CD8-positive, alpha-beta memory T cell (primary cell): ENCODE data around the gene EFNA2. TPM values are rescaled to one million over a fixed set of nuclear protein-coding genes. Genes with fewer than 3 reads are reported as not detected.
A peak's percentile ranks its signal among the peaks of the same experiment; 100 is the strongest.

Experiments used
- CTCF ChIA-PET: fragments of 350-600 bp; sonication (Branson Sonifier 250); formaldehyde crosslinking; loops from one replicate; lab custom pipeline; 2021; ENCODE audit warnings: antibody characterized with exemption; lab: Charles Lee
- POLR2A ChIA-PET: fragments of 350-600 bp; sonication (Branson Sonifier 250); formaldehyde crosslinking; loops from one replicate; lab custom pipeline; 2021; ENCODE audit warnings: antibody characterized with exemption; lab: Charles Lee
- DNase-seq, 5 donors: peaks; one replicate each; pipeline versions ENCODE4 v3.0.0 to v3.0.0-alpha.2; 2020 to 2022; ENCODE audit warnings: mixed read lengths in 1 of 5
- H3K27ac ChIP-seq: one replicate; pipeline ENCODE4 v1.7.0; 2013; ENCODE audit warnings: low read depth, mild to moderate bottlenecking, low read length, moderate library complexity
- H3K27me3 ChIP-seq: 2 replicates; pipeline ENCODE4 v1.7.0; 2013; ENCODE audit warnings: low read length, mild to moderate bottlenecking; ENCODE audit not compliant: insufficient read depth, poor library complexity, severe bottlenecking
- H3K36me3 ChIP-seq: 2 replicates; pipeline ENCODE4 v1.7.0; 2013; ENCODE audit warnings: mild to moderate bottlenecking, low read length, moderate library complexity; ENCODE audit not compliant: insufficient read depth
- H3K4me1 ChIP-seq: 2 replicates; pipeline ENCODE4 v1.7.0; 2013; ENCODE audit warnings: mild to moderate bottlenecking, low read length, moderate library complexity; ENCODE audit not compliant: insufficient read depth
- H3K4me3 ChIP-seq: 2 replicates; pipeline ENCODE4 v1.7.0; 2013; ENCODE audit warnings: mild to moderate bottlenecking, low read length
- H3K9me3 ChIP-seq: 2 replicates; pipeline ENCODE4 v1.7.0; 2013; ENCODE audit warnings: mild to moderate bottlenecking, low read length
- H3K27ac Mint-ChIP-seq, 8 donors: one replicate each; pipeline ENCODE4 v1.8.0; 2020 to 2021; ENCODE audit warnings: mixed read lengths in 8 of 8, mild to moderate bottlenecking in 6 of 8, inconsistent platforms in 3 of 8, moderate library complexity in 3 of 8
- H3K27me3 Mint-ChIP-seq, 2 donors: one replicate each; pipeline ENCODE4 v1.8.0; 2020 to 2021; ENCODE audit warnings: mixed read lengths in 2 of 2, mild to moderate bottlenecking in 1 of 2, moderate library complexity in 1 of 2
- H3K36me3 Mint-ChIP-seq, 3 donors: one replicate each; pipeline ENCODE4 v1.8.0; 2020 to 2021; ENCODE audit warnings: mixed read lengths in 3 of 3, inconsistent platforms in 1 of 3, mild to moderate bottlenecking in 1 of 3
- H3K4me1 Mint-ChIP-seq, 3 donors: one replicate each; pipeline ENCODE4 v1.8.0; 2020 to 2021; ENCODE audit warnings: mixed read lengths in 3 of 3, inconsistent platforms in 1 of 3, mild to moderate bottlenecking in 1 of 3
- H3K4me3 Mint-ChIP-seq, 7 donors: one replicate each; pipeline ENCODE4 v1.8.0; 2020 to 2021; ENCODE audit warnings: mixed read lengths in 7 of 7, mild to moderate bottlenecking in 6 of 7, moderate library complexity in 4 of 7, inconsistent platforms in 2 of 7
- H3K9me3 Mint-ChIP-seq, 5 donors: one replicate each; pipeline ENCODE4 v1.8.0; 2020 to 2022; ENCODE audit warnings: mixed read lengths in 5 of 5, mild to moderate bottlenecking in 3 of 5, moderate library complexity in 2 of 5, inconsistent platforms in 1 of 5
- polyA plus RNA-seq: library from polyadenylated mRNA; unstranded; fragments of 300-500 nt; fragmentation: Illumina TruSeq; gene quantifications from one replicate; pipeline ENCODE4 v1.2.3, GENCODE V29; 2021
- total RNA-seq, 2 experiments: library from RNA; stranded (reverse); gene quantifications; one replicate each; pipeline ENCODE4 v1.2.3, GENCODE V29; 2021

EFNA2 gene
- total and polyA plus RNA-seq, 3 experiments from 2014 or later: not detected

GRCh38 chr19:1340681-1341469, 55.2 kb downstream of the EFNA2 start:
- POLR2A ChIA-PET: interaction anchor here (0.6 kb wide), 1 partner anchor 21 kb away, joined by 5 read pairs; no protein-coding TSS in a partner anchor

GRCh38 chr19:1343041-1343440, 57.4 kb downstream of the EFNA2 start:
- H3K9me3 Mint-ChIP-seq: no peaks in the 10 kb centered on the region
- Histone ChIP-seq H3K27ac (no peak overlapping the region), H3K4me1 (no peaks in the 10 kb centered on the region), H3K36me3 (no peaks in the 10 kb centered on the region), H3K4me3 (no peak overlapping the region), H3K9me3 (no peaks in the 10 kb centered on the region), H3K27me3 (no peaks in the 10 kb centered on the region)
- no peak for DNase-seq
- H3K4me1 Mint-ChIP-seq: peaks cover 3 to 5% (median 5%) of the 10 kb centered on the region in 3 donors
- CTCF ChIA-PET: no interaction called here
- H3K27me3 Mint-ChIP-seq: peaks cover 2 to 5% of the 10 kb centered on the region in 2 donors
- H3K36me3 Mint-ChIP-seq: no peaks in the 10 kb centered on the region
- H3K27ac Mint-ChIP-seq: no peak overlapping the region
- no peak overlapping the region for H3K4me3 Mint-ChIP-seq
- POLR2A ChIA-PET: interaction anchor here (0.6 kb wide), 1 partner anchor 45 kb away, joined by 5 read pairs; no protein-coding TSS in a partner anchor

More at GRCh38 chr19:1340681-1341469, 55.2 kb downstream of the EFNA2 start:
- no peak overlapping the region for H3K4me3 Mint-ChIP-seq
- no peak overlapping the region for H3K27ac Mint-ChIP-seq
- Histone ChIP-seq H3K4me3 (no peak overlapping the region), H3K4me1 (no peaks in the 10 kb centered on the region), H3K27ac (no peak overlapping the region), H3K9me3 (no peaks in the 10 kb centered on the region), H3K27me3 (no peaks in the 10 kb centered on the region), H3K36me3 (no peaks in the 10 kb centered on the region)
- DNase-seq: no peak
- peaks cover 3 to 5% (median 5%) of the 10 kb centered on the region in 3 donors for H3K4me1 Mint-ChIP-seq
- H3K27me3 Mint-ChIP-seq: peaks cover 2 to 9% of the 10 kb centered on the region in 2 donors
- no peaks in the 10 kb centered on the region for H3K9me3 Mint-ChIP-seq
- CTCF ChIA-PET: no interaction called here
- no peaks in the 10 kb centered on the region for H3K36me3 Mint-ChIP-seq

GRCh38 chr19:1349211-1349610, 63.5 kb downstream of the EFNA2 start:
- H3K4me3 Mint-ChIP-seq: no peak overlapping the region
- H3K36me3 Mint-ChIP-seq: no peaks in the 10 kb centered on the region
- DNase-seq: no peak
- no peaks in the 10 kb centered on the region for H3K27me3 ChIP-seq
- no peaks in the 10 kb centered on the region for H3K36me3 ChIP-seq
- H3K4me3 ChIP-seq: no peak overlapping the region
- peaks cover 0 to 3% of the 10 kb centered on the region in 2 donors for H3K27me3 Mint-ChIP-seq
- CTCF ChIA-PET: interaction anchor here (1.4 kb wide), 1 partner anchor 22 kb away, joined by 5 read pairs; no protein-coding TSS in a partner anchor
- H3K4me1 Mint-ChIP-seq: peaks cover 3 to 5% (median 5%) of the 10 kb centered on the region in 3 donors
- H3K27ac Mint-ChIP-seq: no peak overlapping the region
- no peaks in the 10 kb centered on the region for H3K9me3 Mint-ChIP-seq
- POLR2A ChIA-PET: no interaction called here
- no peaks in the 10 kb centered on the region for H3K4me1 ChIP-seq
- H3K27ac ChIP-seq: no peak overlapping the region
- H3K9me3 ChIP-seq: no peaks in the 10 kb centered on the region

GRCh38 chr19:1350867-1351266, 65.2 kb downstream of the EFNA2 start:
- H3K27me3 Mint-ChIP-seq: peaks cover 0 to 3% of the 10 kb centered on the region in 2 donors
- ChIA-PET POLR2A (interaction anchor here (0.7 kb wide), 1 partner anchor 75 kb away, joined by 5 read pairs; no protein-coding TSS in a partner anchor), CTCF (no interaction called here)
- H3K27ac Mint-ChIP-seq: peak overlapping the region in 1 of 8 donors; percentile 33
- Histone ChIP-seq H3K4me1 (peaks cover 7% of the 10 kb centered on the region), H3K27me3 (no peaks in the 10 kb centered on the region), H3K36me3 (no peaks in the 10 kb centered on the region), H3K27ac (no peak overlapping the region), H3K4me3 (no peak overlapping the region), H3K9me3 (no peaks in the 10 kb centered on the region)
- no peaks in the 10 kb centered on the region for H3K9me3 Mint-ChIP-seq
- H3K4me1 Mint-ChIP-seq: peaks cover 6 to 12% (median 6%) of the 10 kb centered on the region in 3 donors
- H3K36me3 Mint-ChIP-seq: peaks cover 0 to 2% (median 0%) of the 10 kb centered on the region in 3 donors
- no peak for DNase-seq
- peak overlapping the region in 1 of 7 donors; percentile 82 for H3K4me3 Mint-ChIP-seq

Other genes with a start within 250 kb of the EFNA2 start
- 10 to 100 TPM; 33.8 to 39.5 TPM for gene ABCA7, start 245.8 kb upstream of the EFNA2 start, total RNA-seq
- gene ABCA7, start 245.8 kb upstream of the EFNA2 start, polyA plus RNA-seq: 14.1 TPM
- gene ARHGAP45, start 218.7 kb upstream of the EFNA2 start, total RNA-seq: 100 to 1,000 TPM; 212 to 220 TPM
- gene ARHGAP45, start 218.7 kb upstream of the EFNA2 start, polyA plus RNA-seq: 478 TPM
- gene POLR2E, start 190.5 kb upstream of the EFNA2 start, total RNA-seq: 100 to 1,000 TPM; 270 to 278 TPM
- 249 TPM for gene POLR2E, start 190.5 kb upstream of the EFNA2 start, polyA plus RNA-seq
- gene GPX4, start 181.9 kb upstream of the EFNA2 start, total RNA-seq: 100 to 1,000 TPM; 222 TPM
- gene GPX4, start 181.9 kb upstream of the EFNA2 start, polyA plus RNA-seq: 373 TPM
- 10 to 100 TPM; 59.0 to 61.0 TPM for gene SBNO2, start 111.6 kb upstream of the EFNA2 start, total RNA-seq
- gene SBNO2, start 111.6 kb upstream of the EFNA2 start, polyA plus RNA-seq: 4.3 TPM
- gene STK11, start 80.1 kb upstream of the EFNA2 start, total RNA-seq: 10 to 100 TPM; 66.9 to 69.7 TPM
- gene STK11, start 80.1 kb upstream of the EFNA2 start, polyA plus RNA-seq: 37.0 TPM
- under 1 TPM; 0.22 to 0.80 TPM for gene CBARP, start 47.9 kb upstream of the EFNA2 start, total RNA-seq
- gene CBARP, start 47.9 kb upstream of the EFNA2 start, polyA plus RNA-seq: not detected
- 100 to 1,000 TPM; 179 to 180 TPM for gene ATP5F1D, start 44.1 kb upstream of the EFNA2 start, total RNA-seq
- gene ATP5F1D, start 44.1 kb upstream of the EFNA2 start, polyA plus RNA-seq: 271 TPM
- gene MIDN, start 37.3 kb upstream of the EFNA2 start, total RNA-seq: 10 to 100 TPM; 39.8 to 45.3 TPM
- 14.6 TPM for gene MIDN, start 37.3 kb upstream of the EFNA2 start, polyA plus RNA-seq
- 100 to 1,000 TPM; 253 to 258 TPM for gene CIRBP, start 16.5 kb upstream of the EFNA2 start, total RNA-seq
- gene CIRBP, start 16.5 kb upstream of the EFNA2 start, polyA plus RNA-seq: 238 TPM
- gene FAM174C, start 10.3 kb upstream of the EFNA2 start, total RNA-seq: 100 to 1,000 TPM; 113 TPM
- gene FAM174C, start 10.3 kb upstream of the EFNA2 start, polyA plus RNA-seq: 100 TPM
- 100 to 1,000 TPM; 102 to 104 TPM for gene NDUFS7, start 98.0 kb downstream of the EFNA2 start, total RNA-seq
- gene NDUFS7, start 98.0 kb downstream of the EFNA2 start, polyA plus RNA-seq: 207 TPM
- gene GAMT, start 115.7 kb downstream of the EFNA2 start, total RNA-seq: 10 to 100 TPM; 29.0 to 29.5 TPM
- gene GAMT, start 115.7 kb downstream of the EFNA2 start, polyA plus RNA-seq: 20.4 TPM
- gene DAZAP1, start 121.7 kb downstream of the EFNA2 start, total RNA-seq: 100 to 1,000 TPM; 253 TPM
- 7.7 TPM for gene DAZAP1, start 121.7 kb downstream of the EFNA2 start, polyA plus RNA-seq
- gene RPS15, start 152.5 kb downstream of the EFNA2 start, total RNA-seq: 1,000 to 10,000 TPM; 1,485 to 1,540 TPM
- 2,756 TPM for gene RPS15, start 152.5 kb downstream of the EFNA2 start, polyA plus RNA-seq
- gene APC2, start 164.2 kb downstream of the EFNA2 start, total RNA-seq: under 1 TPM; 0.09 to 0.11 TPM
- not detected for gene APC2, start 164.2 kb downstream of the EFNA2 start, polyA plus RNA-seq
- gene C19orf25, start 193.3 kb downstream of the EFNA2 start, total RNA-seq: 10 to 100 TPM; 36.9 to 41.4 TPM
- 56.7 TPM for gene C19orf25, start 193.3 kb downstream of the EFNA2 start, polyA plus RNA-seq
- 1 to 10 TPM; 1.0 to 1.3 TPM for gene PCSK4, start 204.5 kb downstream of the EFNA2 start, total RNA-seq
- 1.0 TPM for gene PCSK4, start 204.5 kb downstream of the EFNA2 start, polyA plus RNA-seq
- gene REEP6, start 205.3 kb downstream of the EFNA2 start, total RNA-seq: 1 to 10 TPM; 1.8 to 2.0 TPM
- gene REEP6, start 205.3 kb downstream of the EFNA2 start, polyA plus RNA-seq: 4.5 TPM
- gene ADAMTSL5, start 227.1 kb downstream of the EFNA2 start, total RNA-seq: 1 to 10 TPM; 2.3 to 2.7 TPM
- 1.0 TPM for gene ADAMTSL5, start 227.1 kb downstream of the EFNA2 start, polyA plus RNA-seq
- gene PLK5, start 238.2 kb downstream of the EFNA2 start, total RNA-seq: not detected
- gene PLK5, start 238.2 kb downstream of the EFNA2 start, polyA plus RNA-seq: not detected